GM21390 (cell line): ENCODE measurements around the gene GRIA4.

Experiments
- ATAC-seq: cut with Tn5 transposase; IDR thresholded peaks from one replicate; pipeline ENCODE4 v1.9.1; 2021; ENCODE audit not compliant: unreplicated experiment

Gene GRIA4

DNA sequence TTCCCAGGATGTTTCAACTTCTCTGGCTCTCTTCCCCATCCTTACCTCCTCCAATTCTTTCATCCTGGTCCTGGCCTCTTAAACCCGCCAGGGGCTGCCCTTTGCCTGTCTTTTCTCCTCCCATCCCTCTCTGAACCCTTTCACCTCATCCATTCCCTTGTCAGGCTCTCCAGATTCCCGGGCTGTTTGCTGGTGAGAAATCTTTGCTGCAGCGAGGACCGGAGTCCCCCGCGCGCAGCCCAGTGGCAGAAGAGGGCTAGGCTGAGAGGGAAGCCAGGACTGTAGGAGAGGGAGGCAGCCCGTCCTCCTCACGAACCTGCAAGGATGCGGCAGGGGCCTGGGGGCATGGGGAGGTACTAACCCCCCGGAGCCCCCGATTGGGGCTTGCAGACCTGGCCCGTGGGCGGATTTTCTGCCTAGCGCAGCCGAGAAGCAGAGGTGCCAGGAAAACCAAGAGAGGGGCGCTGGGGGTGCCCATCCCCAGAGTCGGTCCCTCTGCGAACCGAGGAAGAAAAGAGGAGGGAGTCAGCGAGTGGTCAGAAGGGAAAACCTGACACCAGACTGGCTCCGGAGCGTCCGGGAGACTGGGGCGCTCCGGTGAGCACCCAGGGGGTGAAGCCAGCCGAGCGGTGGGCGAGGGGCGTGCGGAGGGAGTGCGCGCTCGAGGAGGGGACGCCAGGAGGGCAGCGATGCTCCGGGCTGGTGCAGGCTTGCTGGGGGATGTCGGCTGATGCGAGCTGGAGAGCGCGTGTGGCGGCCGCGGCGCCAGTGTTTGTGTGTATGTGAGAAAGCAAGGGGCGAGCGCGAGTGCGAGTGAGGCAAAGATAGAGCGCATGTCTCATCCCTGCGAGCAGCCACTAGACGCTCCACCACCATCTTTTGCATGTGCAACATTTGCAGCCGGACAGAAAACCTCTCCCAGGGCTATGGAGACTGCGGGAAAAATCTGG lies at the start of gene GRIA4:
GRIA4 (plus strand) TSS at position 242 of the 950 bp plus-strand sequence. CDS start 925 bp downstream, outside the sequence.
- no peak for ATAC-seq

GRCh38 chr11:105573091-105573490 lies 36.8 kb upstream of the GRIA4 start:
- ATAC-seq: no peak

- no peak for ATAC-seq
Observed at GRCh38 chr11:105574974-105575373, 34.9 kb upstream of the GRIA4 start.

- ATAC-seq: no peak
Observed at GRCh38 chr11:105577641-105578040, 32.2 kb upstream of the GRIA4 start.

DNA sequence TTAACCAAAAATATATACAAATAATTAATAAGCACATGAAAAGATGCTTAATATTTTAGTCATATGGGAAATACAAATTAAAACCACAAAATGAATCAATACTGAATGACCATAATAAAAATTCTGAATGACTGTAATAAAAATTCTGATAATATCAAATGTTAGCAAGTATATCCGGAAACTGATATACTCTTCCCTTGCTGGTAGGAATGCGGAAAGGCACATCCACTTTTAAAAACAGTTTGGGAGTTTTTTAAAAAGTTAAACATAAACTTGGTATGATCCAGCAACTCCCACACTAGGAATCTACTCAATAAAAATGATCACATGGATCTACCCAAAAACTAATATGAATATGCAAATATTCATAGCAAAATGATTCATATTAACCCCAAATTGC lies 30.8 kb upstream of the GRIA4 start:
- no peak for ATAC-seq

DNA sequence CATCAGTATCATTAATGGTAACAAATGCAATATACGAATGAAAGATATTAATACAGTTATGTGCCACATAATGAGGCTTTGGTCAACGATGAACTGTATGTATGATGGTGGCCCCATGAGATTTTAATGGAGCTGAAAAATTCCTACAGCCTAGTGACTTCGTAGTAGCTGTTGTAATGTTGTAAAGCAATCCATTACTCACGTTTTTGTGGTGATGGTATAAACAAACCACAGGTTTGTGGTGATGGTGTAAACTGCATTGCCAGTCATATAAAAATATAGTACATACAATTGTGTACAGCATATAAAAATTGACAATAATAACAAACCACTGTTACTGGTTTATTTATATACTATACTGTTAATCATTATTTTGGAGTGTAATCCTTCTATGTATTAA lies 27.4 kb upstream of the GRIA4 start:
- ATAC-seq: no peak

DNA sequence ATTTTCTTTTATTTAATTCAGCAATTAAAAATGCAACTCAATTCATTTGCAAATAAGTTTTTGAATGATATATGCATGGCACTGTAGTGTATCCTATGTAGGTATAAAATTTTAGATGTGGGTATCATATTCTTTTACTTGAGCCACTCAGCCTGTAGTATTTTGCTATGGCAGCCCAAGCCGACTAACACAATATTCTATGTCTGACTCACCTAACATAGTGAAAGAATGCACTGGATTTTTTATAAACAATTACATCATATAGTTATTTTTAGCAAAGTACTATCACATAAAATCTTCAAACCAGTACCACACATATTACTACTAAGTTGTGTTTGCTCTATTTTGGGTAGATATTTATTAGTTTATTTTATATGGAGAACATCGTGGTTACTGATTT lies 21.9 kb upstream of the GRIA4 start:
- no peak for ATAC-seq

- ATAC-seq: no peak
Observed at GRCh38 chr11:105589346-105589745, 20.5 kb upstream of the GRIA4 start.

GRCh38 chr11:105592035-105592434 lies 17.8 kb upstream of the GRIA4 start:
- no peak for ATAC-seq

- no peak for ATAC-seq
Observed at GRCh38 chr11:105598371-105598770, 11.5 kb upstream of the GRIA4 start.

GRCh38 chr11:105603156-105603555 lies 6.7 kb upstream of the GRIA4 start:
- ATAC-seq: no peak

DNA sequence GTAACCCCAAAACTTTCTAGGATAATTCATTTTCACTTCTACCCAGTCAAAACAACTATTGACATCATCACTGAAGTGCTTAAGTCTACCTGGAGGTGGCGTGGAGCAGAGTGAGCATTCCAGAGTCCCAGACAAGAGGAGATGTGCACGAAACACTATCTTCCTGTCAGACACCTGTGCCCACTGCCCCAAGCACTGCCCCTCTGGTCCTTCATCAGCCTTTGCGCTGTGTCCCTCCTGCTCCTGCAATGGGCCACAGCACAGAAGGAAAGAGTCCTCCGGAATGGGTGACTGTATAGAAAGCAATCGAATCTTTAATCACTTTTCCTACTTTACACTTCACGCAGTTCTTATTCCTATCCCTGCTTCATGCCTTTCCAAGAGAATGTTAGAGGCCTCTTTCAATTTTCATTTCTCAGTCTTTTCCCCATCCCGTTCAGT lies 512 bp upstream of the GRIA4 start:
- ATAC-seq: peak; percentile 76

GRCh38 chr11:105610871-105611571 lies 1.1 kb downstream of the GRIA4 start:
- ATAC-seq: no peak

DNA sequence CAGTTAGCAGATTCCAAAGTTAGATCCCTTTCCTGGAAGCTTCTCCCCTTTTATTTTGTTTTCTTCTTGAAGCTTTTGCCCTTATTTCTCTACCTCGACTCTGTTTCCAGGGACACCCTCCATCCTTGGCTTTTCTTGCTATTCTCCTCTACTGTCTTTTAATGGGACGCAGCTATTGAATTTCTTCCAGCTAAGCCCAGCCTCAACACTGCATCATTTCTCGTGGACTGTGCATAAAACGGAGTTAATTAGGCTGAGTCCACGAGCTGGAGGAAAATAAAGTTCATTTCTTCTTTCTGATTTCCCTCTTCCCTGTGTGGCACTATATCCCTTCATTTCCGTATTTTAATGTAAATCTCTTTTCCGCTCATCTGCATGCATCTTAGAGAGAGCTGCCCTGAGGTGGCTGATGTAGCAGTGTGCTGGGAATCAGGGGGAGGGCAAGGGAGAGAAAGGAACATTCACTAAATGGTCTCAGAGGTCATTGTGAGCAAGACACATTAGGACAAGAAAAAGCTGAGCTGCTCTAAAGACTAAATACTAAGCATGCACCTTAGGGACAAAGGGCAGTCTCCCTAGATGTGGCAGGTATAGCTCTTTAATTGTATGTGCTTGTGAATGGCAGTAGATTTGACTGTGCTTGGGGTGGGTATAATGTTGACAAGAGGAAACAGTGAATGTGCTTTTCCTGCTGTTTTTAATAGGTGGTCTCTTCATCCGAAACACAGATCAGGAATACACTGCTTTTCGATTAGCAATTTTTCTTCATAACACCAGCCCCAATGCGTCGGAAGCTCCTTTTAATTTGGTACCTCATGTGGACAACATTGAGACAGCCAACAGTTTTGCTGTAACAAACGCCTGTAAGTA lies 1.9 kb downstream of the GRIA4 start:
- ATAC-seq: no peak

GRCh38 chr11:105612771-105613170 lies 2.9 kb downstream of the GRIA4 start:
- ATAC-seq: no peak

DNA sequence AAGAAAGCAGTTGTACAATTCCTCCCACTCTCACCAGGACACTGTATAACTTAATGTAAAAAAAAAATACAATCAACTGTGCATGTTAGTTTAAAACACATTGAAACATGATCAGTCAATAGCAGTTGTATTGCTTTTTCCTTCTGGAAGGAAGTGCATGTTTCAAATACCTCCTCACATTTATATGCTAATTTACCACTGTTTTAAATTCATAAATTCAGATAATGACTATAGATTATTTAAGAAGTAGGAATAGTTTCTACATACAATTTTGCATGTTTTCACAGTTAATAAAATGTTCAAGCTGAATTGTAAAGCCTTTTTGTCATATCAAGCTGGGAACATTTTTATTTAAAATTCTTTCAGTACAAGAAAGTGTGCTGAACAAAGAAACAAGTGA lies 3.3 kb downstream of the GRIA4 start:
- ATAC-seq: no peak

- ATAC-seq: no peak
Observed at GRCh38 chr11:105618343-105618955, 8.6 kb downstream of the GRIA4 start.

- ATAC-seq: no peak
Observed at GRCh38 chr11:105619556-105619955, 9.7 kb downstream of the GRIA4 start.

- ATAC-seq: no peak
Observed at GRCh38 chr11:105622016-105622415, 12.1 kb downstream of the GRIA4 start.

GRCh38 chr11:105632316-105632715 lies 22.4 kb downstream of the GRIA4 start:
- no peak for ATAC-seq

- ATAC-seq: no peak
Observed at GRCh38 chr11:105635466-105635865, 25.6 kb downstream of the GRIA4 start.
